WTC11 (cell line): ENCODE results near the gene STYK1. TPM values are rescaled to one million over a fixed set of nuclear protein-coding genes. Genes with fewer than 3 reads are reported as not detected.

Source experiments
- ATAC-seq: fragments of 200-7000 bp; cut with Tn5 transposase; 2 replicates; pipeline ENCODE4 v1.10.0; 2021; ENCODE audit warnings: mild to moderate bottlenecking, moderate library complexity
- CTCF ChIA-PET: fragments of 300-600 bp; sonication (Branson Sonifier 250); formaldehyde crosslinking; loops from one replicate; lab custom pipeline; 2021; ENCODE audit warnings: antibody characterized with exemption; lab: Charles Lee
- POLR2A ChIA-PET: fragments of 350-600 bp; sonication (Branson Sonifier 250); formaldehyde crosslinking; loops from one replicate; lab custom pipeline; 2021; ENCODE audit warnings: antibody characterized with exemption; lab: Charles Lee
- DNase-seq: peaks from one replicate; pipeline ENCODE4 v3.0.0; 2021; ENCODE audit warnings: low spot score
- H3K27ac Mint-ChIP-seq: 2 replicates; pipeline ENCODE4 v1.8.0; 2021; ENCODE audit warnings: mixed read lengths
- H3K27me3 Mint-ChIP-seq: 2 replicates; pipeline ENCODE4 v1.8.0; 2021; ENCODE audit warnings: low read depth, mild to moderate bottlenecking, moderate library complexity, mixed read lengths
- H3K36me3 Mint-ChIP-seq: 2 replicates; pipeline ENCODE4 v1.8.0; 2021; ENCODE audit warnings: mixed read lengths
- H3K4me1 Mint-ChIP-seq: 2 replicates; pipeline ENCODE4 v1.8.0; 2022; ENCODE audit warnings: mixed read lengths
- H3K4me3 Mint-ChIP-seq: 2 replicates; pipeline ENCODE4 v1.8.0; 2021; ENCODE audit warnings: mild to moderate bottlenecking, moderate library complexity, mixed read lengths
- H3K9me3 Mint-ChIP-seq: 2 replicates; pipeline ENCODE4 v1.8.0; 2021; ENCODE audit warnings: mixed read lengths
- CBFB ChIP-seq: sonication (generic); formaldehyde crosslinking; IDR thresholded peaks from 2 replicates; pipeline ENCODE4 v1.8.1; 2022; ENCODE audit warnings: mild to moderate bottlenecking, low read depth, missing genetic modification reagents
- CREM ChIP-seq: sonication (generic); formaldehyde crosslinking; IDR thresholded peaks from 2 replicates; pipeline ENCODE4 v1.8.1; 2022; ENCODE audit warnings: mild to moderate bottlenecking, missing genetic modification reagents, moderate library complexity
- EMX1 ChIP-seq: fragments of 250-450 bp; sonication (Bioruptor Pico); IDR thresholded peaks from 2 replicates; pipeline ENCODE4 v1.8.0; 2021; ENCODE audit warnings: mild to moderate bottlenecking
- ETV6 ChIP-seq: sonication (generic); formaldehyde crosslinking; IDR thresholded peaks from 2 replicates; pipeline ENCODE4 v1.8.1; 2022; ENCODE audit warnings: mild to moderate bottlenecking, missing genetic modification reagents
- FOXJ3 ChIP-seq: sonication (generic); formaldehyde crosslinking; IDR thresholded peaks from 2 replicates; pipeline ENCODE4 v1.9.0; 2021; ENCODE audit warnings: missing genetic modification reagents, mild to moderate bottlenecking, borderline replicate concordance
- FOXK1 ChIP-seq: sonication (generic); formaldehyde crosslinking; IDR thresholded peaks from 2 replicates; pipeline ENCODE4 v1.8.0; 2022; ENCODE audit warnings: mild to moderate bottlenecking, moderate library complexity, missing genetic modification reagents
- FOXP1 ChIP-seq: sonication (generic); formaldehyde crosslinking; IDR thresholded peaks from 2 replicates; pipeline ENCODE4 v1.8.0; 2022; ENCODE audit warnings: missing genetic modification reagents, mild to moderate bottlenecking, moderate library complexity, borderline replicate concordance
- IRF2 ChIP-seq: sonication (generic); formaldehyde crosslinking; IDR thresholded peaks from 2 replicates; pipeline ENCODE4 v1.8.0; 2022; ENCODE audit warnings: low read depth, missing genetic modification reagents, borderline replicate concordance
- KAT7 ChIP-seq: sonication (generic); formaldehyde crosslinking; IDR thresholded peaks from 2 replicates; pipeline ENCODE4 v1.8.1; 2023; ENCODE audit warnings: missing genetic modification reagents, mild to moderate bottlenecking, borderline replicate concordance
- NFATC4 ChIP-seq: fragments of 250-450 bp; sonication (Bioruptor Pico); IDR thresholded peaks from 2 replicates; pipeline ENCODE4 v1.9.0; 2021; ENCODE audit warnings: mild to moderate bottlenecking
- SMAD3 ChIP-seq: sonication (generic); formaldehyde crosslinking; IDR thresholded peaks from 2 replicates; pipeline ENCODE4 v1.8.0; 2022; ENCODE audit warnings: missing genetic modification reagents, mild to moderate bottlenecking, borderline replicate concordance
- TEAD1 ChIP-seq: sonication (generic); formaldehyde crosslinking; IDR thresholded peaks from 2 replicates; pipeline ENCODE4 v1.8.0; 2022; ENCODE audit warnings: mild to moderate bottlenecking, missing genetic modification reagents
- ZBTB21 ChIP-seq: sonication (generic); formaldehyde crosslinking; IDR thresholded peaks from 2 replicates; pipeline ENCODE4 v1.8.1; 2023; ENCODE audit warnings: mild to moderate bottlenecking, missing genetic modification reagents, borderline replicate concordance
- total RNA-seq: library from RNA; stranded (reverse); gene quantifications from 3 replicates; pipeline ENCODE4 v1.2.3, GENCODE V29; 2021
- TF ChIP-seq, protein P1 (sequence below): sonication (generic); formaldehyde crosslinking; IDR thresholded peaks from 2 replicates; pipeline ENCODE4 v1.8.1; 2023; ENCODE audit warnings: mild to moderate bottlenecking, missing genetic modification reagents, moderate library complexity
- TF ChIP-seq, protein P2 (sequence below): sonication (generic); formaldehyde crosslinking; IDR thresholded peaks from 2 replicates; pipeline ENCODE4 v1.8.1; 2022; ENCODE audit warnings: mild to moderate bottlenecking, moderate library complexity, missing genetic modification reagents
- TF ChIP-seq, protein P3 (sequence below): fragments of 250-450 bp; sonication (Bioruptor Pico); IDR thresholded peaks from 2 replicates; pipeline ENCODE4 v1.8.0; 2021; ENCODE audit warnings: mild to moderate bottlenecking
- TF ChIP-seq, protein P4 (sequence below): sonication (generic); formaldehyde crosslinking; IDR thresholded peaks from 2 replicates; pipeline ENCODE4 v1.8.1; 2023; ENCODE audit warnings: mild to moderate bottlenecking, missing genetic modification reagents, borderline replicate concordance
- TF ChIP-seq, protein P5 (sequence below): sonication (generic); formaldehyde crosslinking; IDR thresholded peaks from 2 replicates; pipeline ENCODE4 v1.8.0; 2022; ENCODE audit warnings: mild to moderate bottlenecking, missing genetic modification reagents

STYK1 gene
- total RNA-seq, 1 experiment from 2014 or later, result 1.6 TPM

DNA sequence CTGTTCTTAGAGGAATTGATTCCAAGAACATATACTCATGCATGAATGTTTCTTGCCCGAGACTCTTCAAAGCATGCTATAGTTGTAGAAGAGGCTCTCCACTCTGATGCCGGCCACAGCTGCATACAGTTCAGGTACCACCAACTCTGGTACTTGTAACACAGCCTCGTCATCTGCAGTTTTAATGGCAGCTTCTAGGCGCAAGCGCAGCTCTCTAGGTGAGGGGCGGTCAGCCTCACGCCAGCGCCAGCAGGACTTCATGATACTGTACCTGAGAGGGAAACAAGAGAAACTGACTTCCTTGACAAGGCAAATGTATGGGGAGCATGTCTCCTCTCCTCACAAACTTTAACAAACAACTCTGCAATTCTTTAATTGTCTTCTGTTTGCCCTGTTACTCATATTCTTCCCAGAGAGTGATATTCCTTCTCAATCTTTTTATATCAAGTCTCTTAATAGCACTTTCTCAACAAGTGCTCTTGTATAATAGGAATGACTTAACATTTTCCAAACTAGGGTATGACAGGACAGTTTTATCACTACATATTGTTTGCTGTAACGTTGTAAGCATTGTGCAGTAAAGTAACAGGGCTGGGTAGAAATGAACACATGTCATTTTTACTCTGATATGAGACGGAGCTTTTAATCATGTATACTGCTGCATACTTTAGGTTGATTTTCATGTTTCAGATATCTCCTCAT, 53.6 kb downstream of the STYK1 start:
- ChIA-PET CTCF (no interaction called here), POLR2A (no interaction called here)
- ATAC-seq (no peak), DNase-seq (no peak)
- H3K36me3 Mint-ChIP-seq, result no peaks in the 10 kb centered on the region
- no peak overlapping the region for H3K27ac Mint-ChIP-seq
- H3K4me3 Mint-ChIP-seq, result no peak overlapping the region
- H3K9me3 Mint-ChIP-seq, result no peaks in the 10 kb centered on the region; the same call in 1 of the 2 replicates
- no peaks in the 10 kb centered on the region for H3K27me3 Mint-ChIP-seq
- no peak for TF ChIP-seq EMX1 (CRISPR knock-in tag)
- TF ChIP-seq, protein P1, sequence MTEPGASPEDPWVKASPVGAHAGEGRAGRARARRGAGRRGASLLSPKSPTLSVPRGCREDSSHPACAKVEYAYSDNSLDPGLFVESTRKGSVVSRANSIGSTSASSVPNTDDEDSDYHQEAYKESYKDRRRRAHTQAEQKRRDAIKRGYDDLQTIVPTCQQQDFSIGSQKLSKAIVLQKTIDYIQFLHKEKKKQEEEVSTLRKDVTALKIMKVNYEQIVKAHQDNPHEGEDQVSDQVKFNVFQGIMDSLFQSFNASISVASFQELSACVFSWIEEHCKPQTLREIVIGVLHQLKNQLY (CRISPR knock-in tag), result no peak
- no peaks in the 10 kb centered on the region for H3K4me1 Mint-ChIP-seq

DNA sequence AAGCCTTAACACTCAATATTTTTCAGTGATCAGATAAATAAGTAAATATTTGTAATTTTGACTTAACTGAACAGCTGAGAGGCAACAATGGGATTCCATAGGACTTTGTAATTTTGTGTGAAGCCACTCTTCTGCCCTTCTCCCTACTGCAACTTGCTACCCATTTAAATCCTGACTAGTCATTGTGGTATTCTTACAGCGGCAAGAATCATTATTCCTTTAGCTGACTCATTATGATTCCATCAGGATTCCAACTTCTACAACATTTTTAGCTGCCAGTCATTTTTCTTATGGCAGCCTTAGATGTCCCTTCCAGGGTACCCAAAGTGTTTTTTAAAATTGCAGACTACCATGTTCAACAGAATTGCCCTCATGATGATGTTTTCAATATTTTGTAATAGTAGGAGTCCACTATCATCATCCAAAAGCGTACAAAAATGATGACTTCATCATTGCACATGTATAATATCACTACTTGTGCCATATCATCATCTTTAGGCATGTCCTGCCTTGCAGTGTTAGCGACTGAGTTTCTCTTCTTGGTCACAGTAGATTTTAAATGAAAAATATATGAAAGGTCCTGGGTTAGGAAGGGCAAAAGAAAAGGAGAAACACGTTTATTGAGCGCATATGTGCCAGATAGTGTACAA, 55.4 kb downstream of the STYK1 start:
- Mint-ChIP-seq H3K36me3 (no peaks in the 10 kb centered on the region), H3K4me3 (no peak overlapping the region), H3K27me3 (no peaks in the 10 kb centered on the region), H3K9me3 (no peaks in the 10 kb centered on the region; the same call in 1 of the 2 replicates), H3K4me1 (peaks cover 2% of the 10 kb centered on the region), H3K27ac (no peak overlapping the region)
- ATAC-seq (no peak), DNase-seq (no peak)
- ChIA-PET CTCF (interaction anchor here (0.7 kb wide), 2 partner anchors 11 to 15 kb away, joined by 3 read pairs; no protein-coding TSS in a partner anchor), POLR2A (interaction anchor here (0.6 kb wide), 1 partner anchor 100 kb away, joined by 3 read pairs; no protein-coding TSS in a partner anchor)
- TF ChIP-seq CREM (no peak), IRF2 (CRISPR knock-in tag) (no peak), FOXJ3 (CRISPR knock-in tag) (no peak), TEAD1 (CRISPR knock-in tag) (no peak), ETV6 (CRISPR knock-in tag) (no peak), FOXK1 (CRISPR knock-in tag) (no peak), KAT7 (no peak), ZBTB21 (CRISPR knock-in tag) (no peak), NFATC4 (no peak), CBFB (CRISPR knock-in tag) (no peak), FOXP1 (CRISPR knock-in tag) (no peak), SMAD3 (CRISPR knock-in tag) (no peak)
- TF ChIP-seq, protein P2, sequence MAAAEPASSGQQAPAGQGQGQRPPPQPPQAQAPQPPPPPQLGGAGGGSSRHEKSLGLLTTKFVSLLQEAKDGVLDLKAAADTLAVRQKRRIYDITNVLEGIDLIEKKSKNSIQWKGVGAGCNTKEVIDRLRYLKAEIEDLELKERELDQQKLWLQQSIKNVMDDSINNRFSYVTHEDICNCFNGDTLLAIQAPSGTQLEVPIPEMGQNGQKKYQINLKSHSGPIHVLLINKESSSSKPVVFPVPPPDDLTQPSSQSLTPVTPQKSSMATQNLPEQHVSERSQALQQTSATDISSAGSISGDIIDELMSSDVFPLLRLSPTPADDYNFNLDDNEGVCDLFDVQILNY (CRISPR knock-in tag), result no peak
- TF ChIP-seq, protein P3, sequence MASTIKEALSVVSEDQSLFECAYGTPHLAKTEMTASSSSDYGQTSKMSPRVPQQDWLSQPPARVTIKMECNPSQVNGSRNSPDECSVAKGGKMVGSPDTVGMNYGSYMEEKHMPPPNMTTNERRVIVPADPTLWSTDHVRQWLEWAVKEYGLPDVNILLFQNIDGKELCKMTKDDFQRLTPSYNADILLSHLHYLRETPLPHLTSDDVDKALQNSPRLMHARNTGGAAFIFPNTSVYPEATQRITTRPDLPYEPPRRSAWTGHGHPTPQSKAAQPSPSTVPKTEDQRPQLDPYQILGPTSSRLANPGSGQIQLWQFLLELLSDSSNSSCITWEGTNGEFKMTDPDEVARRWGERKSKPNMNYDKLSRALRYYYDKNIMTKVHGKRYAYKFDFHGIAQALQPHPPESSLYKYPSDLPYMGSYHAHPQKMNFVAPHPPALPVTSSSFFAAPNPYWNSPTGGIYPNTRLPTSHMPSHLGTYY (CRISPR knock-in tag), result no peak
- TF ChIP-seq, protein P4, sequence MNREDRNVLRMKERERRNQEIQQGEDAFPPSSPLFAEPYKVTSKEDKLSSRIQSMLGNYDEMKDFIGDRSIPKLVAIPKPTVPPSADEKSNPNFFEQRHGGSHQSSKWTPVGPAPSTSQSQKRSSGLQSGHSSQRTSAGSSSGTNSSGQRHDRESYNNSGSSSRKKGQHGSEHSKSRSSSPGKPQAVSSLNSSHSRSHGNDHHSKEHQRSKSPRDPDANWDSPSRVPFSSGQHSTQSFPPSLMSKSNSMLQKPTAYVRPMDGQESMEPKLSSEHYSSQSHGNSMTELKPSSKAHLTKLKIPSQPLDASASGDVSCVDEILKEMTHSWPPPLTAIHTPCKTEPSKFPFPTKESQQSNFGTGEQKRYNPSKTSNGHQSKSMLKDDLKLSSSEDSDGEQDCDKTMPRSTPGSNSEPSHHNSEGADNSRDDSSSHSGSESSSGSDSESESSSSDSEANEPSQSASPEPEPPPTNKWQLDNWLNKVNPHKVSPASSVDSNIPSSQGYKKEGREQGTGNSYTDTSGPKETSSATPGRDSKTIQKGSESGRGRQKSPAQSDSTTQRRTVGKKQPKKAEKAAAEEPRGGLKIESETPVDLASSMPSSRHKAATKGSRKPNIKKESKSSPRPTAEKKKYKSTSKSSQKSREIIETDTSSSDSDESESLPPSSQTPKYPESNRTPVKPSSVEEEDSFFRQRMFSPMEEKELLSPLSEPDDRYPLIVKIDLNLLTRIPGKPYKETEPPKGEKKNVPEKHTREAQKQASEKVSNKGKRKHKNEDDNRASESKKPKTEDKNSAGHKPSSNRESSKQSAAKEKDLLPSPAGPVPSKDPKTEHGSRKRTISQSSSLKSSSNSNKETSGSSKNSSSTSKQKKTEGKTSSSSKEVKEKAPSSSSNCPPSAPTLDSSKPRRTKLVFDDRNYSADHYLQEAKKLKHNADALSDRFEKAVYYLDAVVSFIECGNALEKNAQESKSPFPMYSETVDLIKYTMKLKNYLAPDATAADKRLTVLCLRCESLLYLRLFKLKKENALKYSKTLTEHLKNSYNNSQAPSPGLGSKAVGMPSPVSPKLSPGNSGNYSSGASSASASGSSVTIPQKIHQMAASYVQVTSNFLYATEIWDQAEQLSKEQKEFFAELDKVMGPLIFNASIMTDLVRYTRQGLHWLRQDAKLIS, result no peak
- TF ChIP-seq, protein P5, sequence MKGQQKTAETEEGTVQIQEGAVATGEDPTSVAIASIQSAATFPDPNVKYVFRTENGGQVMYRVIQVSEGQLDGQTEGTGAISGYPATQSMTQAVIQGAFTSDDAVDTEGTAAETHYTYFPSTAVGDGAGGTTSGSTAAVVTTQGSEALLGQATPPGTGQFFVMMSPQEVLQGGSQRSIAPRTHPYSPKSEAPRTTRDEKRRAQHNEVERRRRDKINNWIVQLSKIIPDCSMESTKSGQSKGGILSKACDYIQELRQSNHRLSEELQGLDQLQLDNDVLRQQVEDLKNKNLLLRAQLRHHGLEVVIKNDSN (CRISPR knock-in tag), result no peak
